GM21723 (cell line): ENCODE results near the gene ZFAND3.
"Not testable (repeated sequence)": the region's sequence is repeated elsewhere in the genome, so short reads cannot be mapped to it uniquely, and the experiment has no call there.

Source experiments
- ATAC-seq: cut with Tn5 transposase; IDR thresholded peaks from one replicate; pipeline ENCODE4 v1.9.1; 2021; ENCODE audit warnings: mild to moderate bottlenecking, moderate library complexity; ENCODE audit not compliant: unreplicated experiment

The ZFAND3 gene

DNA sequence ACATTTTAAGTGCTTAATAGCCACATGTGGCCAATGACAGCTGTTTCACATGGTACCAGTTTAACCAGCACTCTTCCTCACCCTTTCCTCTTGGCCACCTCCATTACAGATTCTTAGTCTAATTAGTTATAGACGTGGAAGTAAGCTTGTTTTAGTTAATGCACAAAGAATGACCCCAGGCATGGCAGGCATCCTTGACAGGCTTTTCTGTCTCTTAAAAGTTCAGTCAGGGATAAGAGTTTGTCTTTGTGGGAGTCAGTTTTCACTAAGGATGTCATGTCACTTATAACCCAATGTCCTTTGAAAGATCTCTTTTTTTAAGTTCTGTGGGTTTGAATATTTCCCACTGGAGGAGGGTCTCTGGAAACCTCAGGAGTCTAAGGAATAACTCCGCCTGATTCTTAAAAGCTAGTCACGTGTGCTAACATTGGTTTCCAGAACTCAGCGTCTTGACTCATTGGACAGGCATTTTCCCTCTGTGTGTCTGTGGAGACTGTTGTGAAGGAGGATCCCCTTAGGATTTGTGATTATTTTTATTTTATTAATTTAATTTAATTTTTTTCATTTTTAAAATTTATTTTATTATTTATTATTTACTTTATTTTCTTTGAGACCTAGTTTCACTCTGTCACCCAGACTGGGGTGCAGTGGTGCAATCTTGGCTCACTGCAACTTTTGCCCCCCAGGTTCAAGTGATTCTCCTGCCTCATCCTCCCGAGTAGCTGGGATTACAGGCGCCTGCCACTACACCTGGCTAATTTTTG, 171.4 kb downstream of the ZFAND3 start:
- ATAC-seq: no peak

DNA sequence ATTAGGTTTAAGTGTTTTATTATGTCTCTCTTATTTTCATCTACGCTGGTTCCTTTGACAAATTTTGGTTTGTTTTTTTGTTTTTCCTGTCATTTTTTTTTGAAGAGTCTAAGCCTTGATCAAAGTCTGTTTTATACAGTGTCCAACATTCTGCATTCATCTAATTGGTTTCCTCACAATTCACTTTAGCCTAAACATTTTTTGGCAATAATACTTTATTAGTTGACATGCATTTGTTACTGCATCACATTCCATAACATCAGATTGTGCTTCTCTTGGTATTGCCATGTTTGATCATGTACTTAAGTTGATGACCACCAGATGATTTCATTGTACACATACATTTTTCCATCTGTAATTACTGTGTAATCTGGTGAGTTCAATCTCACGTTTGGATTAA, 173.2 kb downstream of the ZFAND3 start:
- ATAC-seq: no peak

DNA sequence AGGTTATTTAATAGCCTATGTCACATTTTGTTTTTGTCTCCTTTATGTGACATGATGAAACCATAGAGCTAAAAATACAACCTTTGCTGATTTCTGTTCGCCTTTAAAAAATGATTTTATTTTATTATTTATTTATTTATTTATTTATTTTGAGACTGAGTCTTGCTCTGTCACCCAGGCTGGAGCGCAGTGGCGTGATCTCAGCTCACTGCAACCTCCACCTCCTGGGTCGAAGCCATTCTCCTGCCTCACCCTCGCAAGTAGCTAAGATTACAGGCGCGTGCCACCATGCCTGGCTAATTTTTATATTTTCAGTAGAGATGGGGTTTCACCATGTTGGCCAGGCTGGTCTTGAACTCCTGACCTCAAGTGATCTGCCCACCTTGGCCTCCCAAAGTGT, 173.7 kb downstream of the ZFAND3 start:
- not testable (repeated sequence) for ATAC-seq

DNA sequence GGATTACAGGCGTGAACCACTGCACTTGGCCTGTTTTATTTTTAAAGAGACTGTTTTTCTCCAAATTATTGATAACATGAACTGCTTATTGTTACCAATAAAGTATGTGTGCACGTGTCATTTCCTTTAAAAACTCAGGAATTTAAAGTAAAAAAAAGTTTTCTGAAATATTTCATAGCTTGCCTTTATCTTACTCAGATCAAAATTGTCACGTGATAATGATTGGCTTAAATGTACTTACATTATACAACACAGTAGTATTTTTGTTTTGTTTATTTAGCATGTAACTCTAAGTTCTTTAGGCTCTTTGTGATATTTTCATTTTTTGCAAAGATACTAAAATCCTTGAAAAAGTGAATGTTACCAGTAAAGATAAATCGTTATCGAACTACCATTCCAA, 174.1 kb downstream of the ZFAND3 start:
- no peak for ATAC-seq

DNA sequence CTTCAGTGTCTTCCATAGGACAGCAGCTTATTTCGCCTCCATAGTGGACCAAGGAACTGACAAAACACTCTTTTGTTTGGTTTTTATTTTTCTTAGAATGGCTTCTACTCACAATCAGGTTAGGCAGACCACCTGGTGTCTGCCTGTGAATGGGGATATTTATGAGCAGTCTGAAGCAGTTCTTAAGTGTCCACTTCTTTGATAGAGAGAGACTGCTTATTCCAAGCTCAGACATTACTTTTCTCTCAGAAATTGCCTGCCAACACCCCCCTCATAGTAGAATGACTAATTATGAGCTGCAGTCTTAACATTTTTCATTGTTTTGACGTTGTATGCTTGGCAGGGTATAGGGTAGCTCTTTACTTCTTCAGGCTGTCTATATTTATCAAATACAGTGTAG, 174.7 kb downstream of the ZFAND3 start:
- ATAC-seq: no peak

DNA sequence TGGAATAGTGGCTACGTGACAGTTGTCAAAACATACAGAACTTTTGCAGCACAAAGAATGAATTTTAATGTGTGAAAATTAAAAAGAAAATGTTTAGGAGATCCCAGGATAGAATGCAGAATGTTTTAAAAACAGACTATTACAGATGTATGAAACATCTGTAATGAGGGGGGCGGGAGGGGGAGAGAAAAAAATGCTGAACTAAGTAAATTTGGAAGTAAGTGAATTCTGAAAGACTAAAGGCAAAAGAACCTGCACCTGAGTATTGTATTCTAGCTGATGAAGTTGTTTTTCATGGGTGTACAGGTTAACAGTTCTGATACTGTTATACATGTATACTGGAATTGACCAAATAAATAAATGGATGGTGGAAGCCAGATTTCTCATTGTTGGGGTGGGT, 178.8 kb downstream of the ZFAND3 start:
- ATAC-seq: no peak

DNA sequence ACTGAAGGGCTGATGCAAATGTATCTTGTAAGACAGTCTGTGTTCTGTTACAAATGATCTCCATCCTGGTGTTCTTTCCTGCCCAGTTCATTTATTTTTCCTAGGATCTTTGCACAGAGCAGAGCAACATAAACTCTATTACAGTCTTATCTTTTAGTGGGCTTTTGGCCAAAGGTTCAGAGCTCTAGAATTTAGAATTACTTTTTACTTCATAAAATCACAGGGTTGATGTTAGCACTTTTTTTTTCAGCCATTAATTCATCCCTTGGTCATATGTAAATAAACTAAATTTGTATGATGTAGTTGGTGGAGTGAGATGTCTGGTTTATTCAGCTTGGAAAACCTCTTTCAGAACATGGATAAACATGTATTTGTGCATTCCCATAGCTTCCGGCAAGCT, 181.9 kb downstream of the ZFAND3 start:
- ATAC-seq: no peak

DNA sequence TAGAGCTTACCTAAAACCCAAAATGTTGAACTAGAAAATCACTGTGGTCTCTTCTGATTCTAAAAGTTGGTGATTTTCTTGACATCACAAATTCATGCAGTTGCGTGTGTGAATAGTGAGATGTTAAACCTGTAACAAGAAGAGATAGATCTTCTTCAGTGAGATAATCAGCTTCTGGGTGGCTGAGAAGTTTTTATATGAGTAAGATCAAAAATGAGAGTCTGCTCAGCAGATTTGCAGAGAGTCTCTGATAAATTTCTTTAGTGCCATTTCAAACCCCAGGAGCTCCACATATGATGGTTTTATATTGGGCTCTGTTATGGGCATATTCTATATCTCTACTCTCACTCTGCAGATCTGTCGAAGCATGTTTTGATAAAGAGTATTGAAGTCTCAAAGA, 185.4 kb downstream of the ZFAND3 start:
- ATAC-seq: no peak

DNA sequence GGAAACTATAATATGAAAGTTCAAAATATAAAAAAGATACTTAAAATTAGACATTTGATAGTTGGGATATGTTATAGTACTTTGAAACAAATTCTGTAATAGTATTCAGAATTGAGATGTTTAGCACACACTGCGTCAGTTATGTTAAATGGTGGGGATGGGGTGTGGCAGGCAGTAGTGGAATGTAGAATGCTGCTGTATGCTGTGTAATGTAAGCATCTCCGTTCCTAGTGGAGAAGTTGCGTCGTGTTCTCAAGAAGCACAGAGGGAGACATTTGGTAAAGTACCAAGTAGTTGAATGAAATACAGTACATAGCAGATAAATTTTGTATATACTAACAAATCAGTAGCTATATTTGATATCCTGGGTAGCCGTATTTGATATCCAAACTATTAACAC, 192.4 kb downstream of the ZFAND3 start:
- ATAC-seq: no peak

DNA sequence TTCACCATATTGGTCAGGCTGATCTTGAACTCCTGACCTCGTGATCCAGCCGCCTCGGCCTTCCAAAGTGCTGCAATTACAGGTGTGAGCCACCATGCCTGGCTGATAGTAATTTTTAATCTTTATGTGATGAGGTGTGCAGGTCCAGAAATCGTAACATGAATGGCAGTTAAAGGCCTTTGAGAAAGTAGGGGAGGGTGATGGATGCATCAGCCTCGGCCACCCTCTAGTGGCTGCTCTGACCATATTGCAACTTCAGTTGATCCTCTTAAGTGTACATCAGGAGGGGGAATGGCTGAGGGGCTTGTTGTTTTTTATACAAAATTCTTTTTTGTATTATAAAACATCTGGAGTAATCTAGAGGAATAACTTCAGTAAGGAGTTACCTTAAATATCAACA, 193.0 kb downstream of the ZFAND3 start:
- no peak for ATAC-seq

DNA sequence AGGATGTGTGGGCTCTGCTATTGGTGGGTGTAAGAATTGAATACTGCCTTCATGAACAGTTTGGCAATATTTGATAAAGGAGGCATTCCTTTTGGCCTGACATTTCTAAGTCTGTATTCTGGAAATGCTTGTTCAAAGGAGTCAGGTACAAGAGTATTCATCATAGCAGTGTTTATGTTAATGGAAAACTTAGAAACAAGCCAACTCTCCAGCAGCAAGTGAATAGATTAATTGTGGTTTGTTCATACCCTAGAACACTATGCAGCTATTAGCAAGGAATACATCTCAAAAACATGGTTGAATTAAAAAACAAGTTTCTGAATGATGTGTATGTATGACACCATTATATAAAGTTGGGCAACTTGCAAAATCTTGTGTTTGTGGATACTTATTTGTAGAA, 195.8 kb downstream of the ZFAND3 start:
- ATAC-seq: no peak

DNA sequence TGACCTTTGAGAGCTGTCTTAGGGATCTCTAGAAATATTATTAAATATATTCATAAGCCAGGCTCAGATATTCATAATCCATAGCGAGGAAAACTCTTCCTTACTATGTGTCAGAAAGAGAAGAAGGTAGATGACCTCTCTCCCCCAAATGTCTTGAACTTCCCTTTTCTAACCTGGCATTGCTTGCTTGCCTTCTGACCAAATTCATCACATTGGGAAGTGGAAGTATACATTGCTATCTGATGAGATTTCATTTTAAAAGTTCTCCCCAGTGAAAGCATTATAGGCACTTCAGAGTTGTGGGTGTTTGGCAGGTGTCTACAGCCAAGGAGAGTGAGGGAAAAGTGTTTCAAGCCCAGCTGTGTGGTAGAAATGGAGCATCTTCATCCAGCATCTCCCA, 197.3 kb downstream of the ZFAND3 start:
- no peak for ATAC-seq

DNA sequence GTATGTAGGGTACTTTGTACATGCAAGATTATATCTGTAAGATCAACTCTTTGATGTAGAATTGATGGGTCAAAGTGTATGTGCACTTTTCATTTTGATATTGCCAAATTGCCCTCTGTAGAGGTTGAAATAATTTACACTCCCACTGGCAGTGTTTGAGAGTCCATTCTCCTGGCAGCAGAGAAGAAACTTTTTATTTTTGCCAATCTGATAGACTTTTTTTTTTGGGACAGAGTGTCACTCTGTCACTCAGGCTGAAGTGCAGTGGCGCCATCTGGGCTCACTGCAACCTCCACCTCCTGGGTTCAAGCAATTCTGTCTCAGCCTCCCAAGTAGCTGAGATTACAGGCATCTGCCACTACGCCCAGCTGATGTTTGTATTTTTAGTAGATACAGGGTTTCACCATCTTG, 199.2 kb downstream of the ZFAND3 start:
- no peak for ATAC-seq

DNA sequence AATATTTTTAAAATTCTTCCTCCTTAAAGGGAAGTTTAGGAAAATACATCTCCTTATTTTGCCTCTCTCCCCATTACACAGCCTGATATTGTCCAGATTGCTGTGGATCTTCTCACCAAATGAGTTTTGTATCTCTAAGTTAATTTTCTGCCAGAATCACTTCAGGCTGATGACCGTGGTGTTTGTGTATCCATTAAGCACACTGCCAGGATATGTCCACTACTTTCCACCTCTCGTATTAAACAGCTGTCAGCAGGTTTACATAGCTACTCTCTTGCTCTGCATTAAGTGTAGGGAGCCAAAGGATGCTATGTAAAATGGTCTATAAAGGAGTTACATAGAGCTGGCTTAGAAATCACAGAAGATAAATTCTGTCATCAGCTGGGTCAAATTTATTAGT, 201.1 kb downstream of the ZFAND3 start:
- no peak for ATAC-seq

DNA sequence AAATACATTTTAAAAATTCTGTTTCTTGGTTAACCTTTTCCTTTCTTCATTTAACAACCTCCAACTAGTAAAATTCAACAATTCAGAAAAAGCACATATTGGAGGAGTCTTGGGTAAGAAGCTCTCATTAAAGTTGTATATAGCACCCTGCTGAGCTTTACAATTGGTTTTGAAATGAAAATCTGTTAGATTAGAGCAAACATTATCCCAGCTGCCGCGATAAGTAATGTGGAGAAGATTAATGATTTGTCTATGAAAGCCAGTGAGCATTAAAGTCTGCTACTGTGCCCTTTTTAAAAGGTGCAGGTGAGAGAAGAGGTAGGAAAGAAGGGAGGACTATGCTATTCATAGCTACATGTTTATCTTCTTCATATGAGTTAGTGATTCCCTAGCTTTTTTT, 201.5 kb downstream of the ZFAND3 start:
- no peak for ATAC-seq

DNA sequence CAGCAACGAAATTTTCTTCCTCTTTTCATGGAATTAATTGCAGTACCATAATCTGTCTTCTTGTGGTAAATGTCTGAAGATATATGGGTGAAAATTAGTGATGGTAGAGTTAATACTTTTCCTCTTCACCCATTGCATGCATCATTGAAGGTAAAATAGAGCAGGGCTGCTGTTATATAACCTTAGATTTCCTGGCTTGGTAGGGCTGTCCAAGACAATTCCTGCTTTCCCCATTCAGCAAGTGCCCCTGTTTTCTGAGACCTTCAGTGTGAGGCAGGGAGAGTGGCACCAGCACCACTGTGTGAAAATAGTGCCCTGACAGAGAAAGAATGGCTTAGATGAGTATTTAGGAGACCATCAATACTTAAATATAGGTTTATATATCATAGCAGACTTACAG, 202.0 kb downstream of the ZFAND3 start:
- no peak for ATAC-seq

DNA sequence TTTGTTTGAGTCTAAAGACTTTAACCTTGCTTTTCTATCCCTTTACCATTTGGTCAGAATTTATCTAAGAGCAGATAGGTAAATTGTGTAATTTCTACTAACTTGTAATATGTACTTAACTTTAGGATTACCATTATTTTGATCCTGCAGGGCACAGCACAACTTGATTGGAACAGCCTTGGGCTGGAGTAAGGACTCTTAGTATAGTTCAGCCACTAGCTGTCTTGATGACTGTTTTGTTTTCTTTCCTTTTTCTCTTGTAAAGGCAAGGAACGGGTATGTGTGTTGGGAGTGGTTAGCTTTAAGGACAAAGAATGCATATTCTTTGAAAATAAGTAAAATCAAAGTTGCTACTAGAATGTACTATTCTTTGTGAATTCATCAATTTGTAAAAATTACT, 203.2 kb downstream of the ZFAND3 start:
- no peak for ATAC-seq

DNA sequence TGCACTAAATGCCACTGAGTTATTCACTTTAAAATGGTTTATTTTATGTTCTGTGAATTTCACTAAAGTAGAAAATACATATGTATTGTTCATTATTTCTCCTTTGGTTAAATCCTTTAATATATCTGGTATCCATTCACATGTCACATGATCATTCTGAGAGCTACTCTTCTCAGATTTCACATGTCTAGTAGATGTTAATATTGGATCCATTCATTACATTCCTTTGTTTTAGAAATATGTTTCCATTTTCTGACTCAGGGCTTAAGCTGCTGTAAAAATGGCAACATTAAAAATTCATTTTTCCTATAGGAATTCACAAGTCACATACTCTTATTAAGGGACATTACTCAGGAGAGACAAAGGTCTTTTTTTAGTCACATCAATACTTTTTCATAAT, 205.4 kb downstream of the ZFAND3 start:
- ATAC-seq: no peak

DNA sequence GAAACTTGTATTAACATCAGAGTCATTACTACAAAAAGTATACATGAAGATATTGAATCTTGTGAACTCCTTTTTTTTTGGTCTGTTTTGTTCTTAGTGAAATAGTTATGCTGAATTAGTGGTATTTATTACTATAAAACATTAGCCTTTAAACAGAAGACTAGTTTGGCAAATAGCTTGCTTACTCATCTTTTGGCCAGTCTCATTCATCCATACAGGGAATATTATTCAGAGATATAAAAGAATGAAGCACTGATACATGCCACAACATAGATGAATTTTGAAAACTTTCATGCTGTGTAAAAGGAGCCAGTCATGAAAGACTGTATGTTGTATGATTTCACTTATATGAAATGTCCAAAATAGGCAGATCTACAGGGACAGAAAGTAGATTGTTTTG, 205.9 kb downstream of the ZFAND3 start:
- no peak for ATAC-seq

DNA sequence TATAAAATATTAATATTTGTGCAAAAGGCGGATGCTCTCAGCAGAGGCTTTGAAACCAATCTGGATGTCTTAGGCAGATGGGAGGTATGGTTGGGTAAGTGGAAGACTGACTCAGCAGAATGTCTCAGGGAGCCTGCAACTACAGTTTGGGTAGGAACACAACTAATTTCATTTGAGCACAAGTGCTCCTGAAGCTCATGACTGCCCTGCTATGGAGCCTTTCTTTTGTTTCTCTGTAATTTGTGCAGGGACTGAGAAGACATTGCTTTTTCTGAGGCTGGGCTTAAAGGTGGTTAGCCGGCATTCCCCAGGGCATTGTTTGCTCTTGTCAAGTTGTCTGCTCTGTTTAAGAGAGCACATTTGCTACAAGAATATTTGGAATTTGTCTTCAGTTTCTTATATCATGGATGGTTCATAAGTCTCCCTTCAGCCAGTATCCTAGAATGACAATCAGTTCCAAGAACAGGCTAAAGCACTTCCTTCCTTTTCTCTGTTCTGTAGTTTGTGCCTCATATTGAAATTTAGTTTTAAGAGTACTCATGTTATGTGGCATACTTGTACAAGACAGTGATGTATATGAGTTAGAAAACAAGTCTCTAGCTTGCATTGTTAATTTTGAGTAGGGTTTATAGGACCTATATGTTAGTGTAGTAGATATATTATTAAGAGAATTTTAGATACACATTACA, 208.3 kb downstream of the ZFAND3 start:
- no peak for ATAC-seq

DNA sequence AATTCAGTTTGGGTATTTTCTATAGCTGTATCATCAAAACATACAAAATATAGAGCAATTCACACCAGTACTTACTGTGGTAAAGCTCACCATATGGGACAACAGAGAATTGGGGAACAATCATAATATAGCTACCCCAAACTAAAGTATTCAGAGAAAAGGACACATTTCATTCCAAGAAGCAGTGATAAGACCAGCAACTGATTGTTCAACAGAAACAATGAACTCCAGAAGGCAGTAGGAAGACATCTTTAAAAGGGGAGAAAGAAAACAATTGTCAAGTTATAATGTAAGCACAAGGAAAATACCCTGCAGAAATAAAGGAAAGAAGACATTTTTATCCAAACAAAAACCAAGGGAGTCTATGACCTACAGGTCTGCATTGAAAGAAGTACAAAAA, 210.9 kb downstream of the ZFAND3 start:
- ATAC-seq: no peak

DNA sequence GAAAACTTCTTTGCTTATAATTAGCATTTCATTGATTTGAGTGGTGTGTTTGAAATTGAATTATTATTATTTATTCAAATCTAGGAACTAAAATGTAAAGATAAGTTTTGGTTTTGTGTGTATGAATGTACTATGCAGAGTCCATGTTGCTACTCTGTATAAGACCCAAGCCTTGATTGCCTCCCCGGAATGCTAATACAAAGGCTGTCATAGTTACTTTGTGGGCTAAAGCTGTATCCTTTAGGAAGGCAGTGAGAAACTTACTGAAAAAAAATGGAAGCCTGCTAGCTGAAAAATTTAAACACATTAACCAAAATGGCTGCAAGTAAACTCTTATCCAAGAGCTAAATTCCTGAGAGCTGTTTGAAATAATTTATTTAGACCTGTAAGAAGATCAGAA, 213.3 kb downstream of the ZFAND3 start:
- no peak for ATAC-seq
